ENCODE data around the gene TLL1.
A peak's percentile ranks its signal among the peaks of the same experiment; 100 is the strongest.

Gene TLL1

GRCh38 chr4:166066936-166067335 lies 193.9 kb downstream of the TLL1 start:
- peak; percentile 14 for FAIRE-seq

- no peak for FAIRE-seq
Observed at GRCh38 chr4:166067915-166068314, 194.9 kb downstream of the TLL1 start.

GRCh38 chr4:166073783-166074182 lies 200.7 kb downstream of the TLL1 start:
- FAIRE-seq = no peak

- no peak for FAIRE-seq
Observed at GRCh38 chr4:166075599-166075998, 202.6 kb downstream of the TLL1 start.

- FAIRE-seq = no peak
Observed at GRCh38 chr4:166077782-166078181, 204.7 kb downstream of the TLL1 start.

- FAIRE-seq = no peak
Observed at GRCh38 chr4:166078383-166078782, 205.3 kb downstream of the TLL1 start.

- no peak for FAIRE-seq
Observed at GRCh38 chr4:166078955-166079354, 205.9 kb downstream of the TLL1 start.

- no peak for FAIRE-seq
Observed at GRCh38 chr4:166087569-166087968, 214.5 kb downstream of the TLL1 start.

GRCh38 chr4:166088576-166088975 lies 215.5 kb downstream of the TLL1 start:
- FAIRE-seq = no peak

GRCh38 chr4:166091146-166091545 lies 218.1 kb downstream of the TLL1 start:
- FAIRE-seq = no peak

- peak; percentile 43 for FAIRE-seq
Observed at GRCh38 chr4:166091912-166092510, 219.0 kb downstream of the TLL1 start.

GRCh38 chr4:166092797-166093290 lies 219.8 kb downstream of the TLL1 start:
- FAIRE-seq = no peak

GRCh38 chr4:166104623-166105022 lies 231.6 kb downstream of the TLL1 start:
- no peak for FAIRE-seq

- no peak for FAIRE-seq
Observed at GRCh38 chr4:166121897-166122296, 248.9 kb downstream of the TLL1 start.

- FAIRE-seq = no peak
Observed at GRCh38 chr4:166123546-166123945, 250.5 kb downstream of the TLL1 start.

- no peak for FAIRE-seq
Observed at GRCh38 chr4:166128403-166128802, 255.4 kb downstream of the TLL1 start.

- no peak for FAIRE-seq
Observed at GRCh38 chr4:166134285-166134684, 261.2 kb downstream of the TLL1 start.

GRCh38 chr4:166140951-166141350 lies 267.9 kb downstream of the TLL1 start:
- no peak for FAIRE-seq

- no peak for FAIRE-seq
Observed at GRCh38 chr4:166143227-166143626, 270.2 kb downstream of the TLL1 start.

- no peak for FAIRE-seq
Observed at GRCh38 chr4:166144607-166145006, 271.6 kb downstream of the TLL1 start.

GRCh38 chr4:166146806-166147540 lies 273.9 kb downstream of the TLL1 start:
- no peak for FAIRE-seq

Measured in colon (tissue), 2 donors.